GM18870 (cell line): ENCODE measurements around the gene VAV1.
"Not testable (repeated sequence)": the region's sequence is repeated elsewhere in the genome, so short reads cannot be mapped to it uniquely, and the experiment has no call there.

ENCODE experiments used
- ATAC-seq: cut with Tn5 transposase; IDR thresholded peaks from one replicate; pipeline ENCODE4 v1.9.1; 2021; ENCODE audit warnings: moderate library complexity; ENCODE audit not compliant: unreplicated experiment

Gene VAV1

DNA sequence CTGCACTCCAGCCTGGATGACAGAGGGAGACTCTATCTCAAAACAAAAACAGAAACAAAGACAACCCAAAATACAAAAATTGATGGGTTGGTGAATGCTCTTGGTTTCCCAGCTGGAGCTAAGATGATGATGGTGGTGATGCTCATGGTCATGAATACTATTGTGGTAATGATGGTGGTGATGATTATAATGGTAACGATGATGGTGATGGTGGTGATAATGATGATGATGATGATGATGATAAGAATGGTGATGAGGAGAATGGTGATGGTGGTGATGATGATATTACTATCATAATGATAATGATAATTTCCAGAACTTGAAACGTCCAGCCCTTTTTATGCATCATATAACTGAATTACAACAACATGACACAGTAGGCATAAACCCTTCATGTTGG is 40.1 kb downstream of the VAV1 start:
- ATAC-seq = no peak

DNA sequence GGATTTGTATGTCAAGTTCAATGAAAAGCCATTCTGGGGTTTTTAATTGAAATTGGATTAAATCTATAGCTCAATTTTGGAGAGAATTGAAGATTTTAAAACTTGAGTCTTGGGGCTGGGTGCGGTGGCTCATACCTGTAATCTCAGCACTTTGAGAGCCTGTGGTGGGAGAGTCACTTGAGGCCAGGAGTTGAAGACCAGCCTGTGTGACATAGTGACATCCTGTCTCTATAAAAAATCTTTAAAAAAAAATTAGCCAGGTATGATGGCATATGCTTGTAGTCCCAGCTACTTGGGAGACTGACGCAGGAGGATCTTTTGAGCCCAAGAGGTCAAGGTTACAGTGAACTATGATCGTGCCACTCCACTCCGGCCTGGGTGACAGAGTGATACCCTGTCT is 41.2 kb downstream of the VAV1 start:
- no peak for ATAC-seq

DNA sequence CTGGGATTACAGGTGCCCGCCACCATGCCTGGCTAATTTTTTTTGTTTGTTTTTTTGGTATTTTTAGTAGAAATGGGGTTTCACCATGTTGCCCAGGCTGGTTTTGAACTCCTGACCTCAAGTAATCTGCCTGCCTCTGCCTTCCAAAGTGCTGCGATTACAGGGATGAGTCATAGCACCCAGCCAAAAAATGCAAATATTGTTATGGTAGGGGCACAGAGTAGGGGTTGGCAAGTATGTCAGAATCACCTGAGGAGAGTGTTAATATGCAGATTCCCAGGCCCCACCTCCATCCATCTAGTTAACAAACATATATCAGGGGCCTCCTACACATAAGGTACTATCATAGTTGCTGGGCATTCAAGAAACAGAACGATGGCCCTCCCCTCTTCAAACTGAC is 44.7 kb downstream of the VAV1 start:
- ATAC-seq = no peak

DNA sequence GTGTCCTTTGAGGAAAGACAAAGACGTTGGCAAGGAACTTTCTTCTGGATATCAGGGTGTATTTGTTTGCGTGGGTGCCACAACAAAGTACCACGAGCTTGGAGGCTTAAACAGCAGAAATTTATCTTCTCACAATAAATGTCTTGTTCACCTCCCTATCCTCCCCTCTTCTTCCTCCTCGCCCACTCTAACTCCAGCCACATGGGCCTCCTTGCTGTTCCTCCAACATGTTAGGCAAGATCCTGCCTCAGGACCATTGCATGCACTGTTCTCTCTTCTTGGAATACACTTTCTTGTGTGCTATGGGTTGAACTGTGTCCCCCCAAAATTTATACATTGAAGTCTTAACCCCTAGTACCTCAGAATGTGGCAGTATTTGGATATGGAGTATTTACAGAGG is 45.7 kb downstream of the VAV1 start:
- ATAC-seq = no peak

DNA sequence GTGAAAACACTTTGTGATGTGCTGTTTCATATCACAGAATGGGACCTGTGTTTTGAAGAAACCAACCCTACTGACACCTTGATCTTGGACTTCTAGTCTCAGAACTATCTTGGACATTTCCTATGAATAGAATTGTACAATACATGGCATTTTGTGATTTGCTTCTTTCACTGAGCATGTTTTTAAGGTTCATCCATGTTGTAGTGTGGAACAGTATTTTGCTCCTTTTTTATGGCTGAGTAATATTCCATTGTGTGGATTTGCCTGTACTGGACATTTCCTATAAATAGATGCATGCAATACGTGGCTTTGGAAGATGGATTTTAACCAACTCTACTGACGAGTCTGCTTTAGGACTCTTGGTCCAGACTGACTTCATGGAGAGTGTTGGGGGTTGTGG is 46.8 kb downstream of the VAV1 start:
- no peak for ATAC-seq

DNA sequence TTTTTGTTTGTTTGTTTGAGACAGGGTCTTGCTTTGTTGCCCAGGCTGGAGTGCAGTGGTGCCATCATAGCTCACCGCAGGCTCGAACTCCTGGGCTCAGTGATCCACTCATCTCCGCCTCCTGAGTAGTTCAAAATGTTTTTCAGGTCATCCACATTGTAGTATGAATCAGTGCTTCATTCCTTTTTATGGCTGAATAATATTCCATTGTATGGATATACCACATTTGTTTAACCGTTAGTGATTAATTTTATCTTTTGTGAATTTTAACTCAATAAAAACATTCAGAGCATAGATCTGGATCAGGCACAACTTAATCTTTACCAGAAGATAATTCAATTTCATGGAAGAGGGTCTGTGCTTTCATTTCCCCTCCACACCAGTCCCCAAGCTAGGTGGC is 47.7 kb downstream of the VAV1 start:
- no peak for ATAC-seq

DNA sequence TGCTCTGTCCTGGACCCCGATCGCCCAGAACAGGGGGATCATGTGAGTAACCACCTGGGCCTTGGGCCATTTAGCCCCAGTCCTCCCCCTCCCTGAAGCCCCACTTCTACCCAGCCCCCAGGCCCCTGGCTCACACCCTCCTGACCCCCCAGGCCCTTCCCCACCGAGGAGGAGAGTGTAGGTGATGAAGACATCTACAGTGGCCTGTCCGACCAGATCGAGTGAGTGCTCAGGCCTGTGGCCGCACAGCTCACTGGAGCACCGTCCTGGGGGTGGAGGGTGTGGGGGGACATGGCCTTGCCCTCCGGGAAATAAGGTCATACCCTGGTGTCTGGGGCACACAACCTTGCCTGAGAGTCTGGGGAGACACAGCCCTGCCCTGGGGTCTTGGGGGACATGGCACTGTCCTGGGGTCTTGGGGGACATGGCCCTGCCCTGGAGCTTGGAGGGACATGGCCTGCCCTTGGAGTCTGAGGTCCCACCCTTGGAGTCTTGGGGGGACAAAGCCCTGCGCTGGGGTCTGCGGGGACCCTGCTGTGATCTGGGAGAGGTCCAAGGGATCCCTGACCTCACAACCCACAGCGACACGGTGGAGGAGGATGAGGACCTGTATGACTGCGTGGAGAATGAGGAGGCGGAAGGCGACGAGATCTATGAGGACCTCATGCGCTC is 49.3 kb downstream of the VAV1 start:
- ATAC-seq = no peak

DNA sequence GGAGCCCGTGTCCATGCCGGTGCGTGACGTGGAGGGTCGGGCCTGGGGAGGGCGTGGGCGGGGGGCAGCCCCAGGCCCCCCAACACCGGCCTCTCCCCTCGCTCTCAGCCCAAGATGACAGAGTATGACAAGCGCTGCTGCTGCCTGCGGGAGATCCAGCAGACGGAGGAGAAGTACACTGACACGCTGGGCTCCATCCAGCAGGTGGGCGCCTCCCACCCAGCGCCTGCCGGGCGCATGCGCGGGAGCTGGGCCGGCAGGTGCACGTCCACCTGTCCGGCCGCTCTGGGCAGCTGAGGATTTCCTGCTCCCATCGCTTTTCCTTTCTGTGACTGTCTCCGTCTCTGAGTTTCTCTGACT is 49.8 kb downstream of the VAV1 start:
- no peak for ATAC-seq

DNA sequence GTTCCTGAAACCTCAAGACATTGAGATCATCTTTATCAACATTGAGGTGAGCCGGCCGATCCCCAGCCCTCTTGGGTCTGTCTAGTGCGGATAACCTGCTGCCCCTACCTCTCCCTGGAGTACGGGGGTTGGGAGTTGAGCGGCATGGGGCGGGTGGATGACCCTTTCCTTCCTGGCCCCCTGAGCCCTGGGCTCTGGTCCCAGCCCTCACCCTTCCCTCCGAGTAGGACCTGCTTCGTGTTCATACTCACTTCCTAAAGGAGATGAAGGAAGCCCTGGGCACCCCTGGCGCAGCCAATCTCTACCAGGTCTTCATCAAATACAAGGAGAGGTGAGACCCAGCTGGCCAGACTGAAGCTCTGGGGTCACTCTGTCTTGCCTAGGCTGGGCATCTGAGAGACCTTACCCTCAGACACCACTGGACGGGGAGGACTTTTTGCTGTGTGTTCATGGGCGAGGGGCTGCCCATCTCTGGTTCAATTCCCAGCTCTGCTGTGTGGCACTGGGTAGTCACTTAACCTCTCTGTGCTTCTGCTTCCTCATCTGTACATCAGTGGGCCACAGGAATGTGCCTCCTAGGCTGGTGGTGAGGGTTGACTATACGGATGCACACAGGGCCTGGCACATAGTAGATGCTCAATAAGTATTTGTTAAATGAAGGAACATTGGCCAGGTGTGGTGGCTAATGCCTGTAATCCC is 52.7 kb downstream of the VAV1 start:
- ATAC-seq = no peak

DNA sequence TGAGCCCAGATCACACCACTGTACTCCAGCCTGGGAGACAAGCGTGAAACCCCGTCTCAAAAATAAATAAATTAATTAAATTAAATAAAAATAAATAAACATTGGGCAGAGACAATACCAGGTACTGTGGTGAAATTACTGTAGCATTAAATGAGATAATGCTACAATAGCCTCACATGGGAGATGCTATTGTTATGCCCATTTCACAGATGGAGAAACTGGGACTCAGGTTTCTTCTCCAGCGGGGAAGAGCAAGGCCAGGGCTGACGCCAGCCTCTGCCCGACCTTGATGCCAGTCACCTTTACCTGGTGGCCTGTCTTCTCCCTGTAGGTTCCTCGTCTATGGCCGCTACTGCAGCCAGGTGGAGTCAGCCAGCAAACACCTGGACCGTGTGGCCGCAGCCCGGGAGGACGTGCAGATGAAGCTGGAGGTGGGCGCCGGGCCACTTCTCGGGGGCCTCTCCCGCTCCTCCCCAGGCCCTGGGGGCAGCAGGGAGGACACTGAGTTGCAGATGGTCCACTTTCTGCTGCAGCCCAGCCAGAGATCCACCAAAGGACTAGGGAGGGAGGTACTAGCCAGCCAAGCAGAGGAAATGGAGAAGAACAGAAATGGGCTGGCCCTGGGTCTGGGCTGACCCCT is 53.9 kb downstream of the VAV1 start:
- ATAC-seq = no peak

DNA sequence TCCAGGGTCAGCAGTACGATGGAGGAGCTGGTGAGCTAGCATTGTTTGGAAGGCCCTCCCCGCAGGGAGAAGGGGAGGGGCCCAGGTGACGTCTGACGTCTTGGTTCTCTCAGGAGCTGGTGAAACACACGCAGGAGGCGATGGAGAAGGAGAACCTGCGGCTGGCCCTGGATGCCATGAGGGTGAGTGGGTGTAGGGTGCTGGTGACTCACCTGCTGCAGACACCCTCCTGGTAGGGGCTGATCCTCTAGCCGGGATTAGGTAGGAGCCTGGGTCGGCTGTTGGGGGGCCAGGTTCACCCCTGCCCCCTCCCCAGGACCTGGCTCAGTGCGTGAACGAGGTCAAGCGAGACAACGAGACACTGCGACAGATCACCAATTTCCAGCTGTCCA is 55.8 kb downstream of the VAV1 start:
- ATAC-seq = no peak

DNA sequence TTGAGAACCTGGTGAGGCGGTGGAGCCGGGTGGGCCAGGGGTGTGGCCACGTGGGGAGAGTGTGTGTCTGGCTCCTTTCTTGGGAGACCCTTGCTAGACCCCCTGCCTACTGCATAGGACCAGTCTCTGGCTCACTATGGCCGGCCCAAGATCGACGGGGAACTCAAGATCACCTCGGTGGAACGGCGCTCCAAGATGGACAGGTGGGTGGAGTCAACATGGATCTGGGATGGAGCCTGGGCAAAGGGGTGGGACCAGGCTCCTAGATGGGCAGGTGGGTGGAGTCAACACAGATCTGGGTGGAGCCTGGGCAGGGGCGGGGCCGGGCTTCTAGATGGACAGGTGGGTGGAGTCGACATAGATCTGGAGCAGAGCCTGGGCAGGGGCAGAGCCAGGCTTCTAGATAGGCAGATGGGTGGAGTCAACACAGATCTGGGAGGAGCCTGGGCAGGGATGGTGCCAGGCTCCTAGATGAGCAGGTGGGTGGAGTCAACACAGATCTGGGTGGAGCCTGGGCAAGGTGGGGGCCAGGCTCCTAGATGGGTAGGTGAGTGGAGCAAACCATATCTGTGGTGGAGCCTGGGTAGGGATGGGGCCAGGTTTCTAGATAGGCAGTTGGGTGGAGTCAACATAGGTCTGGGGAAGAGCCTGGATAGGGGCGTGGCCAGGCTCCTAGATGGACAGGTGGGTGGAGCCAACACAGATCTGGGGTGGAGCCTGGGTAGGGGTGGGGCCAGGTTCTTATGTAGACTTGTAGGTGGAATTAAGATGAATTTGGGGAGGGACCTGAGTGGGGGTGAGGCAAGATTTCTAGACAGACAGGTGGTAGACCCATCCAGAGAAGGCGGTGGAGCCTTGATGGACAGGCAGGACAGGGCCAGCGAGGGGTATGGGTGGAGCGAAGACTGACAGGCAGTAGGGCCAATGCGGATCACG is 56.5 kb downstream of the VAV1 start:
- ATAC-seq = no peak

DNA sequence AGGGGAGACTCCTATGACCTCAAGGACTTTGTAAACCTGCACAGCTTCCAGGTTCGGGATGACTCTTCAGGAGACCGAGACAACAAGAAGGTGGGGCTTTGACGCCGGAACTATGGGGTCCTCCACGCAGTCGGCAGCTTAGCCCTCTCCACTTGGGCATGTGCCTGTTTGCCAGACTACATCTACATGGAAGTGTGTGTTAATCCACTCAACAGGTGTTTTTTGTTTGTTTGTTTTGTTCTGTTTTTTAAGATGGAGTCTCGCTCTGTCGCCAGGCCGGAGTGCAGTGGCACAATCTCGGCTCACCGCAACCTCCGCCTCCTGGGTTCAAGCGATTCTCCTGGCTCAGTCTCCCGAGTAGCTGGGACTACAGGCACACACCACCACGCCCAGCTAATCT is 57.3 kb downstream of the VAV1 start:
- ATAC-seq = not testable (repeated sequence)

DNA sequence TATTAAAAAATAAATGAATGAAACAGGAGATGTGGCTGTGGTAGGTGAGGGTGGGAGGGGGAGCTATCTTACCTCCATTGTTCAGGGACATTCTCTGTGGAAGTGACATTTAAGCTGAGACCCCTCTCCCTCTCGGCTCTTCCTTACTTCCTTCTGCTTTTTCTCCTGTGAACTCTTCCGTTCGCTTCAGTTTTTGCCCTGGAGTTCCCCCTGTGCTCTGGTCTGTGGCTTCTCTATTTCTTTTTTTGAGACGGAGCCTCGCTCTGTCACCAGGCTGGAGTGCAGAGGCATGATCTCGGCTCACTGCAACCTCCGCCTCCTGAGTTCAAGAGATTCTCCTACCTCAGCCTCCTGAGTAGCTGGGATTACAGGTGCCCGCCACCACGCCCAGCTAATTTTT is 58.6 kb downstream of the VAV1 start:
- ATAC-seq = not testable (repeated sequence)

DNA sequence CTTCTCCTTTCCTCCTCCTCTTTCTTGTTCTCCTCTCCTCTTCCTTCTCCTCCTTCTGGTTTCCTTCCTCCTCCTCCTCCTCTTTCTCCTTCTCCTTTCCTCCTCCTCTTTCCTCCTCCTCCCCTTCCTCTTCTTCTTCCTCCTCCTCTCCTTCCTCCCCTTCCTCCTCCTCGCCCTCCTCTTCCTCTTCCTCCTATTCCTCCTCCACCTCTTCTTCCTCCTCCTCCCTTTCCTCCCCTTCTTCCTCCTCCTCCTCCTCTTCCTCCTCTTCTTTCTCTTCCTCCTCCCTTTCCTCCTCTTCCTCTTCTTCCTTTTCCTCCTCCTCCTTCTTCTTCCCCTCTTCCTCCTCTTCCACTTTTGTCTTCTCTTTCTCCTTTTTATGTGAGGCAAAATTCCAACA is 59.9 kb downstream of the VAV1 start:
- no peak for ATAC-seq

DNA sequence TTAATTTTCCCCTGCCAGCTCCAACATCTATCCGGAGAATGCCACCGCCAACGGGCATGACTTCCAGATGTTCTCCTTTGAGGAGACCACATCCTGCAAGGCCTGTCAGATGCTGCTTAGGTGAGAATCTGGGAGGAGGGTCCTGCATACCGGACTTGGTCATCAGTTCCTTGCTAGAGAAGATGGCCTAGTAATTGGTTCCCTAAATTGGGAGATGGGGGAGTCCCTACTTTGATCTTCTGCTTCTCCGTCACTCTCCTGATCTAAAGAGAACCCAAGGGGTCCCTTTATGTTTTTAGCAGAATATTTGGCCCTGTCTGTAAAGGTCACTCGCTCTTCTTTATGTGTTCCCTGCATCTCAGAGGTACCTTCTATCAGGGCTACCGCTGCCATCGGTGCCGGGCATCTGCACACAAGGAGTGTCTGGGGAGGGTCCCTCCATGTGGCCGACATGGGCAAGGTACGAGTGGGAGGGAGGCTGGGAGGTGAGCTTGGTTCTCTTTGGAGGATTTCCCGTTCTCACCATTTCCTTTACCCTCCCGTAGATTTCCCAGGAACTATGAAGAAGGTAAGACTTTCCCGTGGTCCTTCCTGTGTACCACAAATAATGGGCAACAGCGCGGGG is 60.8 kb downstream of the VAV1 start:
- ATAC-seq = no peak

DNA sequence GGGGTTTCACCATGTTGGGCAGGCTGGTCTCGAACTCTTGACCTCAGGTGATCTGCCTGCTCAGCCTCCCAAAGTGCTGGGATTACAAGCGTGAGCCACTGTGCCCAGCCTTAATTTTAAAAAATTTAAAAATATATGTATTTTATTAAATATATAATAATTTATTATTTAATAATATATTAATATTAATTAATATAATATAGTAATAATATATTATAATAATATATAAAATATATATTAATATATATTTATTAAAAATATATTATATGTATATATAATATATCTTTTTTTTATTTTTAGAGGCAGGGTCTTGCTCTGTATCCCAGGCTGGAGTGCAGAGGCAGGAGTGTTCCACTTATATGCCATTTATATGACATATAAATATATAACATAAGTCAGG is 61.9 kb downstream of the VAV1 start:
- no peak for ATAC-seq

DNA sequence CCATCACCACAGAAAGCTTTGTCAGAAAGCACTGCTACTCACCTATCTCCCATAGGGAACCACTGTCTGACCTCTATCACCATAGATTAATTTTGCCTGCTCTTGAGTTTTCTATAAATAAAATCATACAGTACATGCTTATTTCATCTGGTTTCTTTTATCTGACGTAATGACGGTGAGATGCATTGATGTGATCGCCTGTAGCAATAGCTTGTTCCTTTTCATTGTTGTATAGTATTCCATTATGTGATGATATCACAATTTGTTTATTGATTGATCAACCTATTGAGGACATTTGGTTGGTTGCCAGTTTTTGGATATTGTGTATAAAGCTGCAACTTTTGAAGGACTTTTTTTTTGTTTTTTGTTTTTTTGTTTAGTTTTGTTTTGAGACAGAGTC is 63.0 kb downstream of the VAV1 start:
- no peak for ATAC-seq

DNA sequence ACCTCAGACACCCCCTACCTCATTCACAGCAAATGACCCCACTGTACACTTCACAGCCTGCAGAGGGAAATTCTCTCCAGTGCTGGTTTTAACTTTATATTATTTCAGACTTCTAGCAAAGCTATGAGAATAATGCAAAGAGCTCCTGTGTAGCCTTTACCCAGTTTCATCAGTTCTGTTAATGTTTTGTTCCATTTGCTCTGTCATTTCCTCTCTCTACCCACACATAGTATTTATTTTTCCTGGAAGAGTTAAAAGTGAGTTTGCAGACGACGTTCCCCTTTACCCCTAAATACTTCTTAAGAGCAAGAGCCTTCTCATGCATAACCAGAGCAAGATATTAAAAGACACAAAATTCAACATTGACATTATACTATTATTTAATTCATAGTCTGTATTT is 65.0 kb downstream of the VAV1 start:
- ATAC-seq = no peak

DNA sequence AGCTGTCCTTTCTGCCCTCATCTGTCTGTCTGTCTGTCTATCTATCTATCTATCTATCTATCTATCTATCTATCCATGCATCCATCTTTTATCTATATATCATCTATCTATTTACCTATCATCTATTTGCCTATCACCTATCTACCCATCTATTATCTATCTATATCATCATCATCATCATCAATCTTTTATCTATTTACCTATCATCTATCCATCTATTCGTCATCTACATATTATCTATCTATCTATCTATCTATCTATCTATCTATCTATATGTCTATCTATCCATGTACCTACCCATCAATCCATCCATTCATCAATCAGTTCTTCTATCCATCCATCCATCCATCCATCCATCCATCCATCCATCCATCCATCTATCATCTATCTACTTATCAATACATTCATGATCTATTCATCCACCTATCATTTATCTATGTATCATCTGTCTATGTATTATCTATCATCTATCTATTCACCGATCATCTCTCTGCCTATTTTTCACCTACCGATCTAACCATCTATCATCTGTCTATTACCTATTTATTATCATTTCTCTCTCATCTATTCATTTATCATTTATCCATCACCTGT is 65.7 kb downstream of the VAV1 start:
- ATAC-seq = no peak
